SK-N-SH treated with all-trans-retinoic acid at 6 μM for 48 hours (cell line): ENCODE results near the gene ZC3H12C.

Experiments
- ATAC-seq: fragments of 200-7000 bp; cut with Tn5 transposase; 3 replicates; pipeline ENCODE4 v1.9.1; 2020; ENCODE audit warnings: mild to moderate bottlenecking, moderate library complexity
- ARNTL ChIP-seq: fragments of 450-650 bp; formaldehyde crosslinking; IDR thresholded peaks from 2 replicates; pipeline ENCODE4 v1.5.0; 2020; ENCODE audit warnings: low read depth, mild to moderate bottlenecking, moderate library complexity, borderline replicate concordance
- BACH2 ChIP-seq: fragments of 250-450 bp; sonication (Bioruptor Pico); IDR thresholded peaks from 2 replicates; pipeline ENCODE4 v1.9.0; 2021; ENCODE audit warnings: mild to moderate bottlenecking, borderline replicate concordance
- CREB5 ChIP-seq: fragments of 250-450 bp; sonication (Bioruptor Pico); IDR thresholded peaks from 2 replicates; pipeline ENCODE4 v1.5.1; 2020; ENCODE audit warnings: low read depth, mild to moderate bottlenecking, moderate library complexity
- CSRNP3 ChIP-seq: fragments of 250-450 bp; sonication (Bioruptor Pico); IDR thresholded peaks from 2 replicates; pipeline ENCODE4 v1.5.1; 2021; ENCODE audit warnings: mild to moderate bottlenecking, moderate library complexity
- ESRRG ChIP-seq: fragments of 250-450 bp; sonication (Bioruptor Pico); IDR thresholded peaks from 2 replicates; pipeline ENCODE4 v1.6.1; 2021; ENCODE audit warnings: mild to moderate bottlenecking
- GLIS3 ChIP-seq: fragments of 250-450 bp; sonication (Bioruptor Pico); IDR thresholded peaks from 2 replicates; pipeline ENCODE4 v1.5.0; 2020; ENCODE audit warnings: mild to moderate bottlenecking, moderate library complexity
- ISL1 ChIP-seq: fragments of 250-450 bp; sonication (Bioruptor Pico); IDR thresholded peaks from 2 replicates; pipeline ENCODE4 v2.1.2; 2022; ENCODE audit warnings: mild to moderate bottlenecking, moderate library complexity
- POU6F1 ChIP-seq: fragments of 250-450 bp; sonication (Bioruptor Pico); IDR thresholded peaks from 2 replicates; pipeline ENCODE4 v1.8.0; 2021; ENCODE audit warnings: low read depth, mild to moderate bottlenecking, moderate library complexity, borderline replicate concordance
- PPARA ChIP-seq: fragments of 250-450 bp; sonication (Bioruptor Pico); IDR thresholded peaks from 2 replicates; pipeline ENCODE4 v1.5.0; 2020; ENCODE audit warnings: mild to moderate bottlenecking, borderline replicate concordance
- RARB ChIP-seq: fragments of 250-450 bp; sonication (Bioruptor Pico); IDR thresholded peaks from 2 replicates; pipeline ENCODE4 v1.8.0; 2021; ENCODE audit warnings: mild to moderate bottlenecking, moderate library complexity
- SNAI2 ChIP-seq: fragments of 250-450 bp; sonication (Bioruptor Pico); IDR thresholded peaks from 2 replicates; pipeline ENCODE4 v1.5.0; 2020; ENCODE audit warnings: mild to moderate bottlenecking, moderate library complexity
- TCF4 ChIP-seq: fragments of 250-450 bp; sonication (Bioruptor Pico); IDR thresholded peaks from 2 replicates; pipeline ENCODE4 v1.8.0; 2021; ENCODE audit warnings: mild to moderate bottlenecking, moderate library complexity, borderline replicate concordance
- TOX ChIP-seq: fragments of 250-450 bp; sonication (Bioruptor Pico); IDR thresholded peaks from 2 replicates; pipeline ENCODE4 v1.8.0; 2021; ENCODE audit warnings: mild to moderate bottlenecking, moderate library complexity, borderline replicate concordance
- TSHZ2 ChIP-seq: fragments of 250-450 bp; sonication (Bioruptor Pico); IDR thresholded peaks from 2 replicates; pipeline ENCODE4 v1.5.0; 2020; ENCODE audit warnings: mild to moderate bottlenecking, moderate library complexity
- ZC3H10 ChIP-seq: fragments of 250-450 bp; sonication (Bioruptor Pico); IDR thresholded peaks from 2 replicates; pipeline ENCODE4 v1.5.1; 2021; ENCODE audit warnings: mild to moderate bottlenecking, moderate library complexity
- ZFP3 ChIP-seq: fragments of 250-450 bp; sonication (Bioruptor Pico); IDR thresholded peaks from 2 replicates; pipeline ENCODE4 v1.5.0; 2020; ENCODE audit warnings: mild to moderate bottlenecking, moderate library complexity
- ZFP30 ChIP-seq: fragments of 450-650 bp; formaldehyde crosslinking; IDR thresholded peaks from 2 replicates; pipeline ENCODE4 v1.5.0; 2022; ENCODE audit warnings: mild to moderate bottlenecking, moderate library complexity
- ZNF565 ChIP-seq: fragments of 450-650 bp; formaldehyde crosslinking; conservative IDR thresholded peaks from 2 replicates; pipeline ENCODE4 v1.5.0; 2020; ENCODE audit warnings: low read depth, mild to moderate bottlenecking, moderate library complexity
- ZNF70 ChIP-seq: fragments of 450-650 bp; formaldehyde crosslinking; IDR thresholded peaks from 2 replicates; pipeline ENCODE4 v1.5.0; 2020; ENCODE audit warnings: mild to moderate bottlenecking, moderate library complexity
- ZNF8 ChIP-seq: fragments of 450-650 bp; formaldehyde crosslinking; IDR thresholded peaks from 2 replicates; pipeline ENCODE4 v1.5.0; 2020; ENCODE audit warnings: mild to moderate bottlenecking, moderate library complexity
- TF ChIP-seq, protein P1 (sequence below): fragments of 250-450 bp; sonication (Bioruptor Pico); IDR thresholded peaks from 2 replicates; pipeline ENCODE4 v1.8.0; 2020; ENCODE audit warnings: mild to moderate bottlenecking, moderate library complexity, borderline replicate concordance

The ZC3H12C gene

GRCh38 chr11:110113505-110113904 lies 20.3 kb downstream of the ZC3H12C start (continued):
- TF ChIP-seq TCF4 (CRISPR knock-in tag) (no peak), TOX (CRISPR knock-in tag) (no peak), ZNF8 (no peak)

DNA sequence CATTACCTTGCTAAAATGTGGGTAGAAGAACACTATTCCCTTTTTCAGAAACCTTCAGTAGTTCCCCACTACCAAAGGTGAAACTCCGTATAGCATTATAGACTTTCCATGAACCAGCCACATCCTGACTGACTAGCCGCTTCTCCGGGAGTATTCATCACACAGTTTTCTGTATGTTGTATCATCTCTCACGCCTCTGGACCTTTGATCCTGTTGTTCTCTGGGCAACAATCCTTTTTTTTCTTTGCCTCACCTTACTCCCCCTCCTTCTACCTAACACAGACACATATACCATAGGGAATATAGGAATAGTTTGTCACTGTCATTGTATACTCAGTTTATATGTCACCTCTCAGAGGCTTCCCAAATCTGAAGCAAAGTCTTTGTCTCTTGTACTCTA lies 20.8 kb downstream of the ZC3H12C start:
- TF ChIP-seq ZFP3 (CRISPR knock-in tag) (no peak), ZNF70 (CRISPR knock-in tag) (no peak)
- no peak for ATAC-seq

DNA sequence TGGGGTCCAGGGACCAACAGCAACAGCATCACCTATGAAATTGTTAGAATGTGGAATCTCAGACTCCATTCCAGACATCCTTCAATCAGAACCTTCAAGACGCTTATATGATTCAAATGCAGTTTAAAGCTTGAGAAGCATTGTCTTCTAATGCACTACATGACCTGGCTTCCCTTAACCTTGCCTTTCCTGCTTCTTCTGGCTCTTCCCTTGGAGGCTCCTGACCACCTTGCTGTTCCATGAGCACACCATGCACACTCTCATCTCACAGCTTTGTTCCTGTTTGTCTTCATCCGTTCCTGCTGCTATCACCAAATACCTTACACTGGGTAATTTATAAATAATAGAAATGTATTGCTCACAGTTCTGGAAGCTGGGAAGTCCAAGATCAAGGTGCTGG lies 26.1 kb downstream of the ZC3H12C start:
- TF ChIP-seq GLIS3 (CRISPR knock-in tag) (no peak), ARNTL (no peak), CSRNP3 (CRISPR knock-in tag) (no peak), ZC3H10 (CRISPR knock-in tag) (no peak), PPARA (CRISPR knock-in tag) (no peak), ZNF8 (no peak), TCF4 (CRISPR knock-in tag) (no peak), ISL1 (no peak), POU6F1 (no peak), ESRRG (CRISPR knock-in tag) (no peak), RARB (CRISPR knock-in tag) (no peak), ZNF70 (CRISPR knock-in tag) (no peak)
- no peak for ATAC-seq

DNA sequence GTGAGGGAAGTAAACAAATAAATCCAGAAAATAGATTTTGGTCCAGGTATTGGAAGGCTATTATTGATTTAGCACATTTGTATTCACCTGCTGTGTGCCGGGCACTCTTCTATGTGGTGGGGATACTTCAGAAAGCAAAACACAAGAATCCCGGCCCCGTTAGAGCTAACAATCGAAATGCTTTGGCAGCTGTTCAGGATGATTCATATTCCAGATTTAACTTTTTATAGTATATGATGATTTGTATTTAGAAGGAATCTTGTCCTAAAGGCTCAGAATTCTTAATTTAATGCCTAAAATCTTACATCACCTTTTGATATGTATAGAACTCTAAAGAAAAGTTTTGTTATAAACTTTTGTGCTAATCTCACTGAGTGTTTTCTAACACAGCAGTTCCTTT lies 28.0 kb downstream of the ZC3H12C start:
- ATAC-seq = peak; percentile 87
- TF ChIP-seq ZNF565 (CRISPR knock-in tag) (no peak), CREB5 (CRISPR knock-in tag) (no peak), BACH2 (no peak), GLIS3 (CRISPR knock-in tag) (no peak), POU6F1 (no peak), TSHZ2 (CRISPR knock-in tag) (no peak), ZC3H10 (CRISPR knock-in tag) (no peak), ZNF70 (CRISPR knock-in tag) (no peak), SNAI2 (no peak), ZFP30 (no peak), CSRNP3 (CRISPR knock-in tag) (no peak), TCF4 (CRISPR knock-in tag) (no peak), PPARA (CRISPR knock-in tag) (no peak), TOX (CRISPR knock-in tag) (no peak)
- TF ChIP-seq, protein P1, sequence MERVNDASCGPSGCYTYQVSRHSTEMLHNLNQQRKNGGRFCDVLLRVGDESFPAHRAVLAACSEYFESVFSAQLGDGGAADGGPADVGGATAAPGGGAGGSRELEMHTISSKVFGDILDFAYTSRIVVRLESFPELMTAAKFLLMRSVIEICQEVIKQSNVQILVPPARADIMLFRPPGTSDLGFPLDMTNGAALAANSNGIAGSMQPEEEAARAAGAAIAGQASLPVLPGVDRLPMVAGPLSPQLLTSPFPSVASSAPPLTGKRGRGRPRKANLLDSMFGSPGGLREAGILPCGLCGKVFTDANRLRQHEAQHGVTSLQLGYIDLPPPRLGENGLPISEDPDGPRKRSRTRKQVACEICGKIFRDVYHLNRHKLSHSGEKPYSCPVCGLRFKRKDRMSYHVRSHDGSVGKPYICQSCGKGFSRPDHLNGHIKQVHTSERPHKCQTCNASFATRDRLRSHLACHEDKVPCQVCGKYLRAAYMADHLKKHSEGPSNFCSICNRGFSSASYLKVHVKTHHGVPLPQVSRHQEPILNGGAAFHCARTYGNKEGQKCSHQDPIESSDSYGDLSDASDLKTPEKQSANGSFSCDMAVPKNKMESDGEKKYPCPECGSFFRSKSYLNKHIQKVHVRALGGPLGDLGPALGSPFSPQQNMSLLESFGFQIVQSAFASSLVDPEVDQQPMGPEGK (CRISPR knock-in tag) = no peak
